Liver (tissue), 9 donors: ENCODE measurements around the gene COL5A1. TPM values are rescaled to one million over a fixed set of nuclear protein-coding genes. Genes with fewer than 3 reads are reported as not detected.

ENCODE experiments used
- DNase-seq: peaks from one replicate; pipeline ENCODE4 v3.0.0-alpha.2; 2017; ENCODE audit warnings: low spot score
- H3K27ac ChIP-seq, 2 donors: one replicate each; pipeline ENCODE4 v1.7.0; 2013; ENCODE audit warnings: inconsistent platforms in 2 of 2, low read length in 2 of 2, control low read depth in 1 of 2, low read depth in 1 of 2, mild to moderate bottlenecking in 1 of 2
- H3K27me3 ChIP-seq, 4 donors: one replicate each; pipeline versions ENCODE4 v1.6.1 to v1.7.0; 2013; ENCODE audit warnings: low read length in 3 of 4, inconsistent platforms in 1 of 4, mild to moderate bottlenecking in 1 of 4, moderate library complexity in 1 of 4; ENCODE audit not compliant: control insufficient read depth in 4 of 4, insufficient read depth in 4 of 4
- H3K36me3 ChIP-seq, 4 donors: one replicate each; pipeline versions ENCODE4 v1.6.1 to v1.7.0; 2013; ENCODE audit warnings: low read length in 3 of 4, mild to moderate bottlenecking in 3 of 4, low read depth in 1 of 4, moderate library complexity in 1 of 4; ENCODE audit not compliant: control insufficient read depth in 4 of 4, insufficient read depth in 3 of 4
- H3K4me1 ChIP-seq, 4 donors: one replicate each; pipeline versions ENCODE4 v1.6.1 to v1.7.0; 2013; ENCODE audit warnings: low read length in 3 of 4, mild to moderate bottlenecking in 3 of 4, moderate library complexity in 1 of 4; ENCODE audit not compliant: control insufficient read depth in 4 of 4, insufficient read depth in 4 of 4
- H3K4me3 ChIP-seq, 3 donors: one replicate each; pipeline versions ENCODE4 v1.6.1 to v1.7.0; 2013; ENCODE audit warnings: low read length in 3 of 3, control low read depth in 1 of 3, low read depth in 1 of 3, mild to moderate bottlenecking in 1 of 3
- H3K9ac ChIP-seq, 2 donors: one replicate each; pipeline ENCODE4 v1.7.0; 2013; ENCODE audit warnings: low read length in 2 of 2, mild to moderate bottlenecking in 2 of 2, moderate library complexity in 2 of 2, control low read depth in 1 of 2, low read depth in 1 of 2
- H3K9me3 ChIP-seq, 4 donors: one replicate each; pipeline versions ENCODE4 v1.6.1 to v1.7.0; 2013; ENCODE audit warnings: low read length in 3 of 4; ENCODE audit not compliant: control insufficient read depth in 4 of 4
- EGR1 ChIP-seq, 2 donors: IDR thresholded peaks; 2 replicates each; pipeline ENCODE4 v1.6.1; 2016 to 2018; ENCODE audit warnings: antibody characterized with exemption in 2 of 2, low read depth in 2 of 2
- FOXA1 ChIP-seq: IDR thresholded peaks from 2 replicates; pipeline ENCODE4 v1.6.1; 2016; ENCODE audit warnings: antibody characterized with exemption
- FOXA2 ChIP-seq: IDR thresholded peaks from 2 replicates; pipeline ENCODE4 v1.6.1; 2016; ENCODE audit warnings: antibody characterized with exemption
- GABPA ChIP-seq, 2 donors: IDR thresholded peaks in 1 of 2; conservative IDR thresholded peaks in 1 of 2; 2 replicates each; pipeline ENCODE4 v1.6.1; 2016; ENCODE audit warnings: antibody characterized with exemption in 2 of 2, mild to moderate bottlenecking in 1 of 2, moderate library complexity in 1 of 2
- HNF4A ChIP-seq, 2 donors: conservative IDR thresholded peaks; 2 replicates each; pipeline ENCODE4 v1.6.1; 2016; ENCODE audit warnings: antibody characterized with exemption in 2 of 2, mild to moderate bottlenecking in 2 of 2
- HNF4G ChIP-seq: IDR thresholded peaks from 2 replicates; pipeline ENCODE4 v1.6.1; 2016; ENCODE audit warnings: antibody characterized with exemption
- JUND ChIP-seq, 2 donors: IDR thresholded peaks; 2 replicates each; pipeline ENCODE4 v1.6.1; 2016; ENCODE audit warnings: antibody characterized with exemption in 2 of 2
- MAX ChIP-seq: IDR thresholded peaks from 2 replicates; pipeline ENCODE4 v1.6.1; 2016; ENCODE audit warnings: antibody characterized with exemption
- NR2F2 ChIP-seq: IDR thresholded peaks from 2 replicates; pipeline ENCODE4 v1.6.1; 2016; ENCODE audit warnings: antibody characterized with exemption
- RAD21 ChIP-seq, 2 donors: IDR thresholded peaks; 2 replicates each; pipeline ENCODE4 v1.6.1; 2016; ENCODE audit warnings: antibody characterized with exemption in 2 of 2, mild to moderate bottlenecking in 2 of 2
- RXRA ChIP-seq, 2 donors: IDR thresholded peaks; 2 replicates each; pipeline ENCODE4 v1.6.1; 2017 to 2018; ENCODE audit warnings: antibody characterized with exemption in 2 of 2, mild to moderate bottlenecking in 1 of 2
- SP1 ChIP-seq: IDR thresholded peaks from 2 replicates; pipeline ENCODE4 v1.6.1; 2018; ENCODE audit warnings: antibody characterized with exemption, mild to moderate bottlenecking
- TAF1 ChIP-seq: conservative IDR thresholded peaks from 2 replicates; pipeline ENCODE4 v1.6.1; 2016; ENCODE audit warnings: antibody characterized with exemption, mild to moderate bottlenecking
- YY1 ChIP-seq: IDR thresholded peaks from 2 replicates; pipeline ENCODE4 v1.6.1; 2016; ENCODE audit warnings: antibody characterized with exemption, mild to moderate bottlenecking
- ZBTB33 ChIP-seq: IDR thresholded peaks from 2 replicates; pipeline ENCODE4 v1.6.1; 2016; ENCODE audit warnings: antibody characterized with exemption
- WGBS: extraction: QIAGEN DNeasy Blood & Tissue Kit; methylation state at CpG from one replicate; pipeline ENCODE4 v1.1.7; 2013; 5-methylcytosine and 5-hydroxymethylcytosine counted together
- polyA plus RNA-seq, 2 donors: library from polyadenylated mRNA; stranded (reverse) in 1 of 2; unstranded in 1 of 2; fragments of 200-250 nt in 1 of 2; fragments of >200 nt in 1 of 2; fragmentation: Nextera tagmentation in 1 of 2; extraction: Ambion mirVana in 1 of 2; gene quantifications; one replicate each; pipeline versions ENCODE4 v1.2.1 to v1.2.3, GENCODE V29; 2013 to 2015
- total RNA-seq, 2 donors: library from RNA; depleted of rRNA; stranded (reverse); fragments of >200 nt; gene quantifications; one replicate each; pipeline ENCODE4 v1.2.3, GENCODE V29; 2014
- TF ChIP-seq, protein P1 (sequence below): IDR thresholded peaks from 2 replicates; pipeline ENCODE4 v1.6.1; 2016; ENCODE audit warnings: antibody characterized with exemption, mild to moderate bottlenecking
- TF ChIP-seq, protein P2 (sequence below): fragments of 150-350 bp; IDR thresholded peaks from 2 replicates; pipeline ENCODE4 v1.5.1; 2017; ENCODE audit warnings: improper control_type of control experiment, low read depth, low read length; ENCODE audit not compliant: missing input control
- TF ChIP-seq, protein P3 (sequence below): IDR thresholded peaks from 2 replicates; pipeline ENCODE4 v1.6.1; 2016; ENCODE audit warnings: antibody characterized with exemption
- donor health status: healthy.
- donor health status: healthy.
- donor health status: healthy.
- donor health status: healthy.
- donor health status: healthy.

COL5A1 gene
- total and polyA plus RNA-seq, 4 donors: 0.67 to 15.6 (median 11.2) TPM

DNA sequence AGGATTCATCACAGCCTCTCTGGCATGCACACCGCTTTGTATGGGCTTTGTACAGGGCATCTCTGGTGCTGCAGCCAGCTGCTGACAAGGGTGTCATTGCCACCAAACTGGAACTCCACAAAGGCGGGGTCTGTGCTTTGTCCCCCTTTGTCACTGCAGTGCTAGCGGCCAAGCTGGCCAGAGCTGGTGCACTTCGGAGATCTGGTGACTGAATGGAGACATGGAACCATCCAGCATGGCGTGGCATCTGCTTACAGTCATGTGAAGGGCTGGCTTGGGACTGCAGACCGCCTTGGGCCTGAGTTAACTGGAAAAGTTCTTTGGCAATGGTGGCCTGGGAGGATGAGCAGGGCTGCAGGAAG lies 18.7 kb upstream of the COL5A1 start:
- no peak overlapping the region for H3K4me3 ChIP-seq
- TF ChIP-seq GABPA (IDR thresholded peaks at IDR 0.05 in 1 of 2, conservative IDR thresholded peaks at IDR 0.05 in 1 of 2): no peak
- no peak for TF ChIP-seq NR2F2
- no peak for TF ChIP-seq FOXA2
- H3K27ac ChIP-seq: no peak overlapping the region
- no peaks in the 10 kb centered on the region for H3K4me1 ChIP-seq
- no peaks in the 10 kb centered on the region for H3K27me3 ChIP-seq
- no peak for DNase-seq
- 77% methylated on average over 6 of the region's 6 CpGs for WGBS
- H3K9me3 ChIP-seq: no peaks in the 10 kb centered on the region
- H3K36me3 ChIP-seq: no peaks in the 10 kb centered on the region
- no peak overlapping the region for H3K9ac ChIP-seq

DNA sequence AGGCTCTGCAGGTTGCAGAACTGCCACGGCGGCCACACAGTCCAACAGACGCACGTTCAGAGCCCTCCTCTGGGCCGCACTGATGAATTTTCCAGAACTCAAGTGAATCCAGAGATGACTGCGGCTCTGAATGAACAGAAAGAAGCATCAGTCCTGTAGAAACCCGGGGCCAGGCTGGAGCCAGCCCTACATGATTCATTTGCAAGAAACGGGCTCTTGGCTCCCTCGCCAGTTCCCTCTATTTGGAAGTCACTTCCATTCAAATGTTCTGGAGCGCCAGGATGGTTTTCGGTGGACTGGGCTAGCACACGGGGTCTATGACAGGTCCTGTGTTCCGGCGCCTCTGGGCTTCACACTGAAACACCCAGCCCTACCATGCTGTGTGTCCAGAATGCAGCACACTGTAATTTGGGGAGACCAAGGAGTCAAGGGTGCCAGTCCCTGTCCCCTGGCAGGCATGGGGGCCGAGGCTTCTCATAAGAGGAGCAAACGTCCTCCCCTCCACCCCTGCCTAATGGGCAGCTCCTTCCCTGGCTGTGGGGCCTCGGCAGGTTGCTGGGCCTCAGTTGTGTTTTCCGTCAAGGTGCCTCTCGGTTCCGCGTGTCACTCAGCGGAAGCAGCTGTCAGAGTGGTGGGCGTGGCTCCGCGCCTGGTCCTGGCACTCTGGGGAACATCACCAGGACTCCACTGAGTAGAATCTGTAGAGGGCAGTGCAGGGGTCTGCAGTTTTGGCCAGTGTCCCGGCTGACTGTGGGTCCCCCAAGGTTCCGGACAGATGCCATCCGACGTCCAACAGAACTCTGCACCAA lies 18.1 kb upstream of the COL5A1 start:
- H3K9ac ChIP-seq: no peak overlapping the region
- DNase-seq: no peak
- H3K27ac ChIP-seq: no peak overlapping the region
- 82% methylated on average over 29 of the region's 29 CpGs for WGBS
- H3K27me3 ChIP-seq: no peaks in the 10 kb centered on the region
- TF ChIP-seq GABPA (IDR thresholded peaks at IDR 0.05 in 1 of 2, conservative IDR thresholded peaks at IDR 0.05 in 1 of 2) (no peak), HNF4G (no peak), ZBTB33 (no peak), TAF1 (no peak), HNF4A (conservative IDR thresholded peaks at IDR 0.05) (no peak), SP1 (no peak), NR2F2 (no peak), FOXA1 (no peak), MAX (no peak), EGR1 (IDR thresholded peaks at IDR 0.05; ENCODE audit: low read depth in 2 of 2) (no peak), RXRA (IDR thresholded peaks at IDR 0.05) (no peak), JUND (IDR thresholded peaks at IDR 0.05) (no peak), FOXA2 (no peak), YY1 (no peak), RAD21 (IDR thresholded peaks at IDR 0.05) (no peak)
- TF ChIP-seq, protein P1, sequence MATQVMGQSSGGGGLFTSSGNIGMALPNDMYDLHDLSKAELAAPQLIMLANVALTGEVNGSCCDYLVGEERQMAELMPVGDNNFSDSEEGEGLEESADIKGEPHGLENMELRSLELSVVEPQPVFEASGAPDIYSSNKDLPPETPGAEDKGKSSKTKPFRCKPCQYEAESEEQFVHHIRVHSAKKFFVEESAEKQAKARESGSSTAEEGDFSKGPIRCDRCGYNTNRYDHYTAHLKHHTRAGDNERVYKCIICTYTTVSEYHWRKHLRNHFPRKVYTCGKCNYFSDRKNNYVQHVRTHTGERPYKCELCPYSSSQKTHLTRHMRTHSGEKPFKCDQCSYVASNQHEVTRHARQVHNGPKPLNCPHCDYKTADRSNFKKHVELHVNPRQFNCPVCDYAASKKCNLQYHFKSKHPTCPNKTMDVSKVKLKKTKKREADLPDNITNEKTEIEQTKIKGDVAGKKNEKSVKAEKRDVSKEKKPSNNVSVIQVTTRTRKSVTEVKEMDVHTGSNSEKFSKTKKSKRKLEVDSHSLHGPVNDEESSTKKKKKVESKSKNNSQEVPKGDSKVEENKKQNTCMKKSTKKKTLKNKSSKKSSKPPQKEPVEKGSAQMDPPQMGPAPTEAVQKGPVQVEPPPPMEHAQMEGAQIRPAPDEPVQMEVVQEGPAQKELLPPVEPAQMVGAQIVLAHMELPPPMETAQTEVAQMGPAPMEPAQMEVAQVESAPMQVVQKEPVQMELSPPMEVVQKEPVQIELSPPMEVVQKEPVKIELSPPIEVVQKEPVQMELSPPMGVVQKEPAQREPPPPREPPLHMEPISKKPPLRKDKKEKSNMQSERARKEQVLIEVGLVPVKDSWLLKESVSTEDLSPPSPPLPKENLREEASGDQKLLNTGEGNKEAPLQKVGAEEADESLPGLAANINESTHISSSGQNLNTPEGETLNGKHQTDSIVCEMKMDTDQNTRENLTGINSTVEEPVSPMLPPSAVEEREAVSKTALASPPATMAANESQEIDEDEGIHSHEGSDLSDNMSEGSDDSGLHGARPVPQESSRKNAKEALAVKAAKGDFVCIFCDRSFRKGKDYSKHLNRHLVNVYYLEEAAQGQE: no peak
- TF ChIP-seq, protein P2, sequence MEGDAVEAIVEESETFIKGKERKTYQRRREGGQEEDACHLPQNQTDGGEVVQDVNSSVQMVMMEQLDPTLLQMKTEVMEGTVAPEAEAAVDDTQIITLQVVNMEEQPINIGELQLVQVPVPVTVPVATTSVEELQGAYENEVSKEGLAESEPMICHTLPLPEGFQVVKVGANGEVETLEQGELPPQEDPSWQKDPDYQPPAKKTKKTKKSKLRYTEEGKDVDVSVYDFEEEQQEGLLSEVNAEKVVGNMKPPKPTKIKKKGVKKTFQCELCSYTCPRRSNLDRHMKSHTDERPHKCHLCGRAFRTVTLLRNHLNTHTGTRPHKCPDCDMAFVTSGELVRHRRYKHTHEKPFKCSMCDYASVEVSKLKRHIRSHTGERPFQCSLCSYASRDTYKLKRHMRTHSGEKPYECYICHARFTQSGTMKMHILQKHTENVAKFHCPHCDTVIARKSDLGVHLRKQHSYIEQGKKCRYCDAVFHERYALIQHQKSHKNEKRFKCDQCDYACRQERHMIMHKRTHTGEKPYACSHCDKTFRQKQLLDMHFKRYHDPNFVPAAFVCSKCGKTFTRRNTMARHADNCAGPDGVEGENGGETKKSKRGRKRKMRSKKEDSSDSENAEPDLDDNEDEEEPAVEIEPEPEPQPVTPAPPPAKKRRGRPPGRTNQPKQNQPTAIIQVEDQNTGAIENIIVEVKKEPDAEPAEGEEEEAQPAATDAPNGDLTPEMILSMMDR: no peak
- TF ChIP-seq, protein P3, sequence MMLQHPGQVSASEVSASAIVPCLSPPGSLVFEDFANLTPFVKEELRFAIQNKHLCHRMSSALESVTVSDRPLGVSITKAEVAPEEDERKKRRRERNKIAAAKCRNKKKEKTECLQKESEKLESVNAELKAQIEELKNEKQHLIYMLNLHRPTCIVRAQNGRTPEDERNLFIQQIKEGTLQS: no peak
- no peaks in the 10 kb centered on the region for H3K4me1 ChIP-seq
- H3K9me3 ChIP-seq: no peaks in the 10 kb centered on the region
- H3K4me3 ChIP-seq: no peak overlapping the region
- H3K36me3 ChIP-seq: no peaks in the 10 kb centered on the region
